Measurements from ENCODE around the gene KRT10.
"Not testable (repeated sequence)": the region's sequence is repeated elsewhere in the genome, so short reads cannot be mapped to it uniquely, and the experiment has no call there.

KRT10 gene

GRCh38 chr17:40822132-40822812 lies at the start of gene KRT10:
KRT10 (minus strand) TSS chr17:40822614; CDS start chr17:40822585, 29 bp downstream.
- DNase-seq: no peak

- no peak for DNase-seq
These were observed 48.9 kb upstream of the KRT10 start for GRCh38 chr17:40871316-40871715.

DNA sequence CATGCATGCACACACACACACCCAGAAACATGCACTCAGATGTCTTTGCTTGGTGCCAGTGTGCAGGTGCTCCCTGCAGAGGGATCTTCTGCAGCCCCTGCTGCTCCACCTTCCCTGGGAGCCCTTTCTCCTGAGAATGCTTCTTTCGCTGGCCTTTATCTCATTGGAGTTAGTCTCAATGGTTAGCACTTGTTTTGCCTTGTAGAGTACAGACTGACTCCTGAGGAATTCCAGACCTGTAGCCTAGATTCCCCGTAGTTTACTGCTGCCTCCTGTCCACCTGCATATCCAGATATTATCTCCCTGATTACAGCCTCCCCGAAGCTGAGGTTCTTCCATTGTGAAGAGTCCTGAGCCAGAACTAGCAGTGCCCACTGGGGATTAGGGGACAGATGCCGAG lies 47.7 kb upstream of the KRT10 start:
- DNase-seq: no peak

DNA sequence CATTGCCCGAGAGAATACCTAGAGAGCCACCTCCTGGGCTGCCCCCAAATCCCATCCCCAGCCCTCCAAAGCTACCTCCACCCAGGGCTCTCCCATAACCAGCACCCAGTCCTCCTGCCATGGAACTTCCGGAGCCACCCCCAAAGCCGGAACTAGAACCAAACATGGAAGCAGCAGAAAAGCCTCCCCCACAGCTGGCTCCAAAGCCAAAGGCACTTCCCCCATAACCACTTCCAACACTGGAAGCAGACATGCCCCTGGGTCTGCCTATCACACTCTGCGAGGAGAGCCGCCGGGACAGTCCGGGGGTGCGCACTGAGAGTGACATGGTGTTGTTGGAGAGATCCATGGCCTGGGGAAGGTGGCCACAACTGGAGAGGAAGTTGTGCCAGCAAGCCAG lies 44.4 kb upstream of the KRT10 start, which contains the start of gene KRT12:
Gene KRT12 (minus strand): TSS at position 386 of the 400 bp plus-strand sequence. CDS start 37 bp downstream, at position 349.
- DNase-seq: no peak

- DNase-seq: no peak
These were observed 42.4 kb upstream of the KRT10 start for GRCh38 chr17:40864661-40865390.

DNA sequence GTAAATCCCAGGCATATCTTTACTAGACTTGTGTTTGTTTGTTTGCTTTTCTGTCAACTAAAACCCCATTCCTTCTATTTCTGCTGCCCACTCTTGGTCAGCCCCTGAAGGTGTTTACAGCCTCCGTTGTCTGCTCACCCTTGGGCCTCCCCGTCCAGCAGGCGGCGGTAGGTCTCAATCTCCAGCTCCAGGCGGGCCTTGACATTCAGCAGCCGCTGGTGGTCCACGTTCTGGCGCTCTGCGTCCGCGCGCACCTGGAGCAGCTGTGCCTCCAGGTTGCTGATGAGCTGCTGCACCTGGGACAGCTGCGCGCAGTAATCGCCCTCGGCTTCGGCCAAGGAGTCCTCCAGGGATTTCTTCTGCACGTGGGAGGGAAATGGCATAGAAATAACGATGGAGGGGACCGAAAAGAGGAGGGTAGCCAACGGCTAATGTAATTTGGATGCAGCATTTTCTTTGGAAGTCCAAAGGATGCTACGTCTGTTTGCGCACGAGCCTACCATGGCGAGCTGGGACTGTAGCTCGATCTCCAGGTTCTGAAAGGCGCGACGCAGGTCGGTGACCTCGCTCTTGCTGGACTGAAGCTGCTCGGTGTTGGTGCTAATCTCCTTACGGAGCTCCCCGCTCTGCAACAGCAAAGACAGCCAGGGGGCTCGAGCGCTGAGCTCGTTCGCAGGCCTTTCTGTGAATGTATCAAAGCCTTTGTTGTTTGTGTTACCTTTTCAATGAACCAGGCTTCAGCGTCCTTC lies 40.7 kb upstream of the KRT10 start:
- DNase-seq: no peak

- no peak for DNase-seq
These were observed 37.1 kb upstream of the KRT10 start for GRCh38 chr17:40859536-40859935.

- DNase-seq: not testable (repeated sequence)
These were observed 36.3 kb upstream of the KRT10 start for GRCh38 chr17:40858667-40859066.

DNA sequence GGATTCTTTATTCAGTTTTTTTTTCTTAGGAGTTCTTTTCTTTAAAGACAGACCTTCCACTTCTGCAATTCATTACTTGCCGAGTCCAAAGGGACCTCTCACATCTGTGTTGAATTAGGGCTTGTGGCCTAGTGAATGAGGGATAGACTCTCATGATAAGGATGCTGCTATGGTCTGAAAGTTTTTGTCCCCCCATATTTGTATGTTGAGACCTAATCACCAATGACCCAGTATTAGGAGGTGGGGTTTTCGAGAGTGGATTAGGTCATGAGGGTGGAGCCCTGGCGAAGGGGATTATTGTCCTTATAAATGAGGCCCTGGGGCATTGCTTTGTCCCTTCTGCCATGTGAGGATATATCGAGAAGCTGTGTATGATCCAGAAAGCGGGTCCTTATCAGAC lies 35.1 kb upstream of the KRT10 start:
- DNase-seq: no peak

- DNase-seq: no peak
These were observed 31.9 kb upstream of the KRT10 start for GRCh38 chr17:40854175-40854814.

DNA sequence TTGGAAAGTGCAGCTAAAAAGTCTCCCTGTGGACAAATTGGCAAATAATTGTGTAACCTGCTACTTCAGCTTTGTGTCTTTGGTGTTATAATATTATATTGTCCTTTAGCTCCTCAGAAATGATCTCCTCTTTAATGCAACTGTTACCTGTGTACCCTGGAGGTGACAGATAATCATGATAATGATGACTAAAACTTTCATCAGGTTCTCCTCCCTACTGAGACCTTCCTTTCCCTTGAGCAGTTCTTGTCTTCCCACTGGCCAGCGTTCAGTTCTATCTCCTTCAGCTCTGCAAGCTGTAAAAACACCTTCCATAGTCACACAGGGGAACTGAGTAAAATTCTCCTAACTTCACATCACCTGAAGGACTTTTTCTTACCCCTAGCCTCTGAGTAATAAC lies 29.9 kb upstream of the KRT10 start:
- no peak for DNase-seq

DNA sequence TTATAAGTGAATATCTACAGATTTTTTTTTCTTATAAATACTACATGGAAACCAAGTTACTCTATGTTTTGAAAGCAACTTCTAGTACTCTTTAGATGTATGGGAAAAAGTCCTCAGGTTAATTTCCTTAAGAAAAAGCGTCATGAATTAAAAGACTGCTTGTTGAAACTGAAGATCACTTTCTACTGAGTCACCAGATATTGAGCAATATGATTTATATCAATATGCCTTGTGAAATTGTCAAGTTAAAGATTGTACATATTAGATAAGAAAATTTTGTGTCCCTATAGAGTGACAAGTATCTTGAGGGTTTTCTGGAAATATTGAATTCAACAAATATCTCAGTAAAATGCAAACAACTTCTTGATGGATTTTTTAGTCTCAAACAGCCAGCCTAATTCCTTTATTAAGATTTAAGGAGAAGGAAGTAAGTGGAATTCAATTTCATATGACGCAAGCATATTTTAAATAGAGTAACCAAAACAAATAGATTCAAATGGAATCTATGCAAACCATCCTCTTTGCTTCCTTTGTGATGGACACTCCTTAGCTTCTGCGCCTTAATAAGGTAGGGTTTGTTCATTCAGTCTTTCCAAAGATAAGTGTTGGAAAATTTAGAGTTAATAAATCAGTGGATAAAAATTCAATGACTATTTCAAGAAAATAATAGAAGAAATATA lies 28.0 kb upstream of the KRT10 start:
- no peak for DNase-seq

- DNase-seq: no peak
These were observed 27.3 kb upstream of the KRT10 start for GRCh38 chr17:40849723-40850122.

GRCh38 chr17:40848583-40849235 lies 26.3 kb upstream of the KRT10 start:
- DNase-seq: no peak

DNA sequence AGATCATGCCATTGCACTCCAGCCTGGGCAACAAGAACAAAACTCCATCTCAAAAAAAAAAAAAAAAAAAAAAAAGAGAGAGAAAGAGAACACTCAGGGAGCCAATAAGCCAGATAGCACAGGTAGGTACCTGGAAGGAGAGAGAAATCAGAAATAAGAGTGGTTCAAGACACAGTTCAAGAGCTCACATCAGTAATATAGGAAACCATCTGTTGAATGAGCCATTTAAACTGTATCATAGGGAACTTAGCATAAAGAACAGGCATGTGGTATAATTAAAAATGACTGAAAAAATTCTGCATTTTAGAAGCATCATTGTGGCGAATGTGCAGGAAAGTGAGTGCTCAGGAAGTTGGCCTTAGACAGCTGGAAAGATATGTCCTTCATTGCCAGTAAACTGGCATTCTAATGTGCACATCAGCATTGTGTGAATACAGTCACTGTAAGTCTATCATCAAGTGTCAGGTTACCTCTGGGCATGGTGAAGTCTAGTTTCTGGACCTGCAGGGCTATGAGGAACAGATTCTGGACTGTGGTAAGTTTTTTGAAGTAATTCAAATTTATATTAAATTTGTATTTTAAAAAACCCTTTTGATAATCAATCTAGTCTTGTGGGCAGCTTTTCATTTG lies 24.2 kb upstream of the KRT10 start:
- no peak for DNase-seq

DNA sequence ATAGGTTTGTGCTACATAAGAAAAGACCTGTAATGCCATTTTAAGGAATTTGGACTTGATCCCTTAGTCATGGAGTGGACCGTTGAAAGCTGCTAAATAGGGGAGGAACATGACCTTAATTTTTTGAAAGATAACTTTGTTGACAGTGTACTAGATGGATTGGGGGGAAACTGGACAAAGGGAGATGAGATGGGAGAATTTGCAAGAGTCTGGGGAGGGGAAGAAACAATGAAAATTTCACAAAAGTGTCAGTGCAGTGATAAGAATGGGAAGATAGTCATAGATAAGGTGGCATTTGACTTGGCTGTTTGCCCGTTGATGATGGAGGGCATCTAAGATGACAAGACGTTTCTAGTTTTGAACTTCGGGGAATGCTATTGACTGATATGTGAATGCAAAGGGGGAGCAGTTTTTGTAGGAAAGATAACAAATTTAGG lies 22.3 kb upstream of the KRT10 start:
- DNase-seq: no peak

DNA sequence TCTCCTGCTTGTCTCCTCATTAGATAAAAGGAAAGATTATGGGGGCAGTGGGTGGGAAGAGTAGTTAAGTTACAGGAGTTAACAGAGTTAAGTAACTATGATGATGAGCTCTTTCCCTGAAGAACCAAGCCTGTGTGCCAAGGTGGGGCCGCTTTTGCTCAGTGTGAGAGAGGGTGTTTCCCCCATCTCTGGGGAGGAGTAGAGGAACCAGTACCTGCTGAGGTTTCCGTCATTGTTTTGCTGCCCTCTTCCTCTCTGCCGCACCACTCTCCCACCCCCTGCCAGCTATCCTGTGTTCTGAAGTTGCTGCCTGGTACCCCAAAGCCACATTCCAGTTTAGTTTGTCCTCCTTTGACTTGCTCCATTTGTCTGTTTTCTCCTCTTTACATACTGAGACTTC lies 20.8 kb upstream of the KRT10 start:
- no peak for DNase-seq

DNA sequence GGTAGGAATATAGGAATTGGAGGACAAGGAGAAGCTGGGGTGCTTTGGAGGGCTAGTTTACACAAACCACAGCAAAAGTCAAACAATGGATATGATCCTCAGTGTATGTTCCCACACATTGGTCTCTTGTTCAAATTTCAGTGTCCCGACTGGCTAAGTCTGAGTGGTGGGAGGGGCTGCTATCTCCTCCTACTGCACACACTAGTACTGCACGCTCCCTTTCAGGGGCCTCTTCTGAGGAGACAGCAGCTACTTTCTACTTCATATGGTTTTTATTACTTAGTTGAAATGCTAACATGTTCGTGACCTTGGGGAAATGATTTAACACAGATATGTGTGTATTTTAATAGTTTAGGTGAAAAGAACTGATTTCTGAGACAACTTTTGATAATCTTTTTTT lies 18.8 kb upstream of the KRT10 start:
- DNase-seq: no peak

DNA sequence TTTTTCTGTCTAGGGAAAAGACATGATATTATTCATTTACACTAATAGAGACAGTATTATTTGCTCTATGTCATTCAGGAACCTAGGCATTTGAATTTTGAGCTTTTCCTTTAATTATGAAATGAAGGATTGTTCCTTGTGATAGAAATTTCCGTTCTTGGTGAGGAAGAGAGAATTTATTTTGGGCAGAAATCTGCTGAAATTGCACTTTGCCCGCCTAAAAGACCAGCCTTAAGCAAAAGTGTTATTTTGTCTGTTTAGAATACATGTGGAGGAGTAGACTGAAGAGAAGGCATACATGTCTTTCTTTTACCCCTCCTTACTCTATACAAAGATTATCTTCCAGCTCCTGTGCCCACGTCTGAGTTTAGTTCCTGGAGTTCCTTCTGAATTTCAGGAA lies 16.8 kb upstream of the KRT10 start:
- no peak for DNase-seq

GRCh38 chr17:40836020-40836419 lies 13.6 kb upstream of the KRT10 start:
- no peak for DNase-seq

DNA sequence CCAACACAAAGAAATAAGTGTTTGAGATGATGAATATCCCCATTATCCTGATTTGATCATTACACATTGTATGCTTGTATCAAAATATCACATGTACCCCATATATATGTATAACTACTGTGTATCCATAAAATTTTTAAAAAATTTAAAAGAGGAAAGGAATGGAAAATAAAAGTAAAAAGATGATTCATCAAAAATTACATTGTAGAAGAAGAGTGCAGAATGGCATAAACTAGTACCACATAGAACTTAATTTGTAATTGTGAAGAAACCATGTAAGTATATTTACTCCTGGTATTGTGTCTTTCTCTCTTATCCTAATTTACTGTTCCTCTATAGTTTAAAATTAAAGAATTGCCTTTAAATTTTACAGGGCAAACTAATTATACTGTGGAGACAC lies 11.5 kb upstream of the KRT10 start:
- no peak for DNase-seq

- no peak for DNase-seq
These were observed 10.4 kb upstream of the KRT10 start for GRCh38 chr17:40832840-40833239.

Measured in NCI-H748 treated with DMSO at 0.1 percent for 48 hours (cell line).